ENCODE measurements around the gene GOLGA8H. TPM values are rescaled to one million over a fixed set of nuclear protein-coding genes. Genes with fewer than 3 reads are reported as not detected.
"Not testable (repeated sequence)": the region's sequence is repeated elsewhere in the genome, so short reads cannot be mapped to it uniquely, and the experiment has no call there.

GOLGA8H gene, protein sequence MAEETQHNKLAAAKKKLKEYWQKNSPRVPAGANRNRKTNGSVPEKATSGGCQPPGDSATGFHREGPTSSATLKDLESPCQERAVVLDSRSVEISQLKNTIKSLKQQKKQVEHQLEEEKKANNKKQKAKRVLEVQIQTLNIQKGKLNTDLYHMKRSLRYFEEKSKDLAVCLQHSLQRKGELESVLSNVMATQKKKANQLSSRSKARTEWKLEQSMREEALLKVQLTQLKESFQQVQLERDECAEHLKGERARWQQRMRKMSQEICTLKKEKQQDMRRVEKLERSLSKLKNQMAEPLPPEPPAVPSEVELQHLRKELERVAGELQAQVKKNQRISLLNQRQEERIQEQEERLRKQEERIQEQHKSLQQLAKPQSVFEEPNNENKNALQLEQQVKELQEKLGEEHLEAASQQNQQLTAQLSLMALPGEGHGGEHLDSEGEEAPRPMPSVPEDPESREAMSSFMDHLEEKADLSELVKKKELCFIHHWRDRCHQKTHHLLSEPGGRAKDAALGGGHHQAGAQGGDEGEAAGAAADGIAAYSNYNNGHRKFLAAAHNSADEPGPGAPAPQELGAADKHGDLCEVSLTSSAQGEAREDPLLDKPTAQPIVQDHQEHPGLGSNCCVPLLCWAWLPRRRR
- total RNA-seq = not detected

- POLR2A ChIA-PET; H3K27me3 Mint-ChIP-seq; H3K4me1 Mint-ChIP-seq (ENCODE audit: low read depth); CTCF ChIA-PET; H3K36me3 Mint-ChIP-seq; DNase-seq; H3K9me3 Mint-ChIP-seq; H3K27ac Mint-ChIP-seq; H3K4me3 Mint-ChIP-seq; intact Hi-C loops (cut with micrococcal nuclease): not testable (repeated sequence)
Observed at GRCh38 chr15:30603796-30604195, at the start of gene GOLGA8H. GOLGA8H (plus strand) TSS chr15:30604028; CDS start chr15:30604126, 98 bp downstream.

- H3K4me1 Mint-ChIP-seq (ENCODE audit: low read depth); CTCF ChIA-PET; H3K27ac Mint-ChIP-seq; POLR2A ChIA-PET; H3K36me3 Mint-ChIP-seq; H3K9me3 Mint-ChIP-seq; H3K27me3 Mint-ChIP-seq; intact Hi-C loops (cut with micrococcal nuclease); H3K4me3 Mint-ChIP-seq: not testable (repeated sequence)
- DNase-seq = peak; percentile 11
Observed at GRCh38 chr15:30566949-30567348, 36.9 kb upstream of the GOLGA8H start.

- H3K27ac Mint-ChIP-seq; H3K27me3 Mint-ChIP-seq; H3K9me3 Mint-ChIP-seq; intact Hi-C loops (cut with micrococcal nuclease); POLR2A ChIA-PET; DNase-seq; H3K4me3 Mint-ChIP-seq; H3K36me3 Mint-ChIP-seq; H3K4me1 Mint-ChIP-seq (ENCODE audit: low read depth); CTCF ChIA-PET: not testable (repeated sequence)
Observed at GRCh38 chr15:30573012-30573491, 30.8 kb upstream of the GOLGA8H start.

DNA sequence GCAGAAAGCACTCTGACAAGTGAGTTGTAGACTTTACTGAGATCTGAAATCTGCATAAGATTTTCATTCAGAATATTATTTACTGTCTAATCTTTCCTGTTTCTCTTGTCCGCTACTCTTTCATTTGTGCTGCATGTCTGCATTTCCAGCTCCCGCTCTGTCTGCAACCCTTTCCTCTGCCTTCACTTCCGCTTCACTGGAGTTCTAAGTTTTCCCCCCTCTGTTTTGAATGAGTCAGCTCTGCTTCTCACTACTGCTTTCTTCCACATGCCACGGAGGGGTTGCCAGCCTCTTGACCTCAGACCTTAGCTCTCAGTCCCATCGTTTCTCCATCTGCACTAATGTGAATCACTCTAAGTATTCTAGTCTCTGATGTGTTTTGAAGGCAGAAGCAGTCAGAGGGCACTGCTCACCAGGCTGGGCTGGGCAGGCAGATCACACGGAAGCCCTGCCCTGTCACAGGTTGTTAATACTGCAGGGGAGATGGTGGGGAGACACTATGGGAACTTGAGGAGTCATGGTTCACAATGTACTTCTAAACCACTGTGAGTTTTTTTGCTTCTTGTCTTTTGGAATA, 24.3 kb upstream of the GOLGA8H start:
- intact Hi-C loops (cut with micrococcal nuclease); DNase-seq; H3K27me3 Mint-ChIP-seq; H3K9me3 Mint-ChIP-seq; POLR2A ChIA-PET; H3K4me3 Mint-ChIP-seq; H3K4me1 Mint-ChIP-seq (ENCODE audit: low read depth); CTCF ChIA-PET; H3K27ac Mint-ChIP-seq; H3K36me3 Mint-ChIP-seq: not testable (repeated sequence)

GRCh38 chr15:30580716-30581115, 23.1 kb upstream of the GOLGA8H start:
- H3K27ac Mint-ChIP-seq; H3K36me3 Mint-ChIP-seq; H3K4me3 Mint-ChIP-seq; POLR2A ChIA-PET; H3K27me3 Mint-ChIP-seq; CTCF ChIA-PET; intact Hi-C loops (cut with micrococcal nuclease); DNase-seq; H3K4me1 Mint-ChIP-seq (ENCODE audit: low read depth); H3K9me3 Mint-ChIP-seq: not testable (repeated sequence)

DNA sequence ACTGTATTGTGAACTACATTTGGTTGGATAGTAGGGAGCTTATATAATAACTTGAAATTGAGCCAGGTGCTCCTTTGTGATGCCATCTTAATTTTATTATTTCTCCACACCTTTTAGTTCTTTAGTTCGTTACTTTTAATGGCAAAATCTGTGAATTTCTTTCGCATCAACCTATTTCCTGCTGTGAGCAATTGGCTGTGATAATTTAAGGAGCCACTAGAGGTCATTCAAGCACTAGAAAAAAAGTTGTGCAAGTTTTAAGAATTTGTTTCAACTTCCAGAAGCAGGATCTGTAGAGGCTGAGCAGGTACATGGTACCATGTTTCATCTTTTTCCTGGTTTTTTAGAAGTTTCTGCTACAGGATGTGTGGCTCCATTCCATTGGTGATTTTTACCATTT, 4.9 kb upstream of the GOLGA8H start:
- DNase-seq; CTCF ChIA-PET; H3K36me3 Mint-ChIP-seq; H3K4me3 Mint-ChIP-seq; H3K27ac Mint-ChIP-seq; POLR2A ChIA-PET; H3K9me3 Mint-ChIP-seq; H3K4me1 Mint-ChIP-seq (ENCODE audit: low read depth); H3K27me3 Mint-ChIP-seq; intact Hi-C loops (cut with micrococcal nuclease): not testable (repeated sequence)

- H3K27ac Mint-ChIP-seq; POLR2A ChIA-PET; H3K4me3 Mint-ChIP-seq; CTCF ChIA-PET; intact Hi-C loops (cut with micrococcal nuclease); H3K9me3 Mint-ChIP-seq; H3K27me3 Mint-ChIP-seq; DNase-seq; H3K4me1 Mint-ChIP-seq (ENCODE audit: low read depth); H3K36me3 Mint-ChIP-seq: not testable (repeated sequence)
Observed at GRCh38 chr15:30612271-30612670, 8.4 kb downstream of the GOLGA8H start.

GRCh38 chr15:30621342-30621741, 17.5 kb downstream of the GOLGA8H start:
- H3K27me3 Mint-ChIP-seq; intact Hi-C loops (cut with micrococcal nuclease); H3K4me3 Mint-ChIP-seq; CTCF ChIA-PET; H3K9me3 Mint-ChIP-seq; POLR2A ChIA-PET; H3K4me1 Mint-ChIP-seq (ENCODE audit: low read depth); H3K27ac Mint-ChIP-seq; DNase-seq; H3K36me3 Mint-ChIP-seq: not testable (repeated sequence)

- POLR2A ChIA-PET = interaction anchor here (1.1 kb wide), 1 partner anchor 367 kb away, joined by 4 read pairs; no protein-coding TSS in a partner anchor
- Mint-ChIP-seq H3K4me3 (peak within 1 kb of the TSS; percentile 91), H3K36me3 (peaks cover 16% of the 10 kb centered on the region), H3K4me1 (ENCODE audit: low read depth) (peaks cover 16% of the 10 kb centered on the region), H3K27ac (peak within 1 kb of the TSS; percentile 96)
- H3K27me3 Mint-ChIP-seq; intact Hi-C loops (cut with micrococcal nuclease); H3K9me3 Mint-ChIP-seq; CTCF ChIA-PET: not testable (repeated sequence)
- DNase-seq = peak; percentile 98
Observed at GRCh38 chr15:30625436-30626193, 21.8 kb downstream of the GOLGA8H start, which contains the start of gene ARHGAP11B. ARHGAP11B (plus strand) TSS chr15:30626128.

DNA sequence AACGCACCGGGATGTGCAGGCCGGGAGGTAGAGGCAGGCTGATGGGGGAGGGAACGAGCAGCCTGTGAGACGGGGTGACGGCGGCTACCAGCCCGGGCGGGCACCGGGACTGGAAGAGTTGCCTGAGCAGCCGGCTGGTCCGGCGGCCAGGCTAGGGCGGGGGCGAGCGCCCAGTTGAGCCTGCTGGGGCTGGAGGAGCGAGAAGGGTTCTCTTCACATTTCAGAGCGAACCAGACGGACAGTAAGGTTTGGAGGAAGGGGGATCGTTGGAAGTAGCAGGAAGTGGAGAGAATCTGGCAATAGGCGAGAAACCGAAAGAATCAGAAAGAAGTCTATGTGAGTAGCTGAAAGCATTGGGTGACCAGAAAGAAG, 22.4 kb downstream of the GOLGA8H start:
- not testable (repeated sequence) for H3K9me3 Mint-ChIP-seq

DNA sequence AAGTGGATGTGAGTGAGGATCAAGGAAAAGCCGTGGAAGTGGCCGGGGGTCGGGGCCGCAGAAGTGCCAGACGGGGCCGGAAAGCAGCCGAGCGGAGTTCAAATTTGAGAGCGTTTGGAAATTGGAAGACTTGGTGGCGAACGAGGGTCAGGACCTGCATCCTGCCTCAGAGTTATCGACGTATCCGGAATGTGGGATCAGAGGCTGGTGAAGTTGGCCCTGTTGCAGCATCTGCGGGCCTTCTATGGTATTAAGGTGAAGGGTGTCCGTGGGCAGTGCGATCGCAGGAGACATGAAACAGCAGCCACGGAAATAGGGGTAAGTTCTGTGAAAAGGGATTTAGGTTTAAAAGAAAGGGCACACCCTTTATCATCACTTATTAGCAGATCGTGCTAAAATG, 22.8 kb downstream of the GOLGA8H start:
- POLR2A ChIA-PET = interaction anchor here (1.1 kb wide), 1 partner anchor 366 kb away, joined by 4 read pairs; no protein-coding TSS in a partner anchor
- CTCF ChIA-PET, H3K27me3 Mint-ChIP-seq: not testable (repeated sequence)

More for the DNA sequence above, 22.4 kb downstream of the GOLGA8H start:
- peaks cover 16% of the 10 kb centered on the region for H3K4me1 Mint-ChIP-seq (ENCODE audit: low read depth)
- intact Hi-C loops (cut with micrococcal nuclease); DNase-seq; H3K27me3 Mint-ChIP-seq; CTCF ChIA-PET: not testable (repeated sequence)
- peaks cover 16% of the 10 kb centered on the region for H3K36me3 Mint-ChIP-seq
- peak overlapping the region; percentile 96 for H3K27ac Mint-ChIP-seq
- POLR2A ChIA-PET = interaction anchor here (1.1 kb wide), 1 partner anchor 366 kb away, joined by 4 read pairs; no protein-coding TSS in a partner anchor
- peak overlapping the region; percentile 91 for H3K4me3 Mint-ChIP-seq

More for the DNA sequence above, 22.8 kb downstream of the GOLGA8H start:
- peak overlapping the region; percentile 91 for H3K4me3 Mint-ChIP-seq
- H3K9me3 Mint-ChIP-seq; intact Hi-C loops (cut with micrococcal nuclease): not testable (repeated sequence)
- H3K27ac Mint-ChIP-seq = peak overlapping the region; percentile 96
- peak; percentile 22 for DNase-seq
- H3K4me1 Mint-ChIP-seq (ENCODE audit: low read depth) = peaks cover 16% of the 10 kb centered on the region
- peaks cover 16% of the 10 kb centered on the region for H3K36me3 Mint-ChIP-seq

Measured in activated CD4-positive, alpha-beta memory T cell treated with anti-CD3 and anti-CD28 coated beads for 36 hours (primary cell).